Naive thymus-derived CD4-positive, alpha-beta T cell (primary cell): ENCODE measurements around the gene PARP2. TPM values are rescaled to one million over a fixed set of nuclear protein-coding genes. Genes with fewer than 3 reads are reported as not detected.
A peak's percentile ranks its signal among the peaks of the same experiment; 100 is the strongest.

Experiments
- ATAC-seq: fragments of 150-1000 bp; cut with Tn5 transposase; 2 replicates; pipeline ENCODE4 v1.10.0; 2021; ENCODE audit warnings: mild to moderate bottlenecking, moderate library complexity
- CTCF ChIA-PET: fragments of 350-600 bp; sonication (Branson Sonifier 250); formaldehyde crosslinking; loops from one replicate; lab custom pipeline; 2021; ENCODE audit warnings: antibody characterized with exemption; lab: Charles Lee
- POLR2A ChIA-PET: fragments of 350-600 bp; sonication (Branson Sonifier 250); formaldehyde crosslinking; loops from one replicate; lab custom pipeline; 2021; ENCODE audit warnings: antibody characterized with exemption, inconsistent platforms; lab: Charles Lee
- DNase-seq, 9 donors: peaks; one replicate each; pipeline versions ENCODE4 v3.0.0 to v3.0.0-alpha.2; 2020 to 2022; ENCODE audit warnings: mixed read lengths in 1 of 9
- H3K27ac ChIP-seq: one replicate; pipeline ENCODE4 v1.7.0; 2013; ENCODE audit warnings: mild to moderate bottlenecking, low read depth, low read length, moderate library complexity
- H3K27me3 ChIP-seq, 2 donors: one replicate each; pipeline ENCODE4 v1.7.0; 2013; ENCODE audit warnings: low read length in 2 of 2, mild to moderate bottlenecking in 2 of 2, moderate library complexity in 2 of 2; ENCODE audit not compliant: control insufficient read depth in 2 of 2, insufficient read depth in 2 of 2
- H3K36me3 ChIP-seq, 3 experiments: 1 replicate in 2 of 3; 2 replicates in 1 of 3; pipeline ENCODE4 v1.7.0; 2013; ENCODE audit warnings: low read length in 3 of 3, mild to moderate bottlenecking in 3 of 3, moderate library complexity in 1 of 3; ENCODE audit not compliant: insufficient read depth in 3 of 3, control insufficient read depth in 2 of 3
- H3K4me1 ChIP-seq, 2 donors: one replicate each; pipeline ENCODE4 v1.7.0; 2013; ENCODE audit warnings: low read length in 2 of 2, mild to moderate bottlenecking in 2 of 2, moderate library complexity in 1 of 2; ENCODE audit not compliant: control insufficient read depth in 2 of 2, insufficient read depth in 2 of 2
- H3K4me3 ChIP-seq: 2 replicates; pipeline ENCODE4 v1.7.0; 2013; ENCODE audit warnings: mild to moderate bottlenecking, low read length
- H3K9me3 ChIP-seq, 3 experiments: 1 replicate in 2 of 3; 2 replicates in 1 of 3; pipeline ENCODE4 v1.7.0; 2013; ENCODE audit warnings: low read length in 3 of 3; ENCODE audit not compliant: control insufficient read depth in 2 of 3
- H3K27ac Mint-ChIP-seq, 9 donors: one replicate each; pipeline ENCODE4 v1.8.0; 2020 to 2022; ENCODE audit warnings: mixed read lengths in 9 of 9, mild to moderate bottlenecking in 8 of 9, moderate library complexity in 5 of 9, inconsistent platforms in 2 of 9
- H3K27me3 Mint-ChIP-seq, 5 donors: one replicate each; pipeline ENCODE4 v1.8.0; 2021 to 2022; ENCODE audit warnings: mixed read lengths in 5 of 5, mild to moderate bottlenecking in 1 of 5
- H3K36me3 Mint-ChIP-seq, 5 donors: one replicate each; pipeline ENCODE4 v1.8.0; 2020 to 2022; ENCODE audit warnings: mixed read lengths in 5 of 5, mild to moderate bottlenecking in 3 of 5, inconsistent platforms in 1 of 5
- H3K4me1 Mint-ChIP-seq, 7 donors: one replicate each; pipeline ENCODE4 v1.8.0; 2020 to 2022; ENCODE audit warnings: mixed read lengths in 7 of 7, mild to moderate bottlenecking in 3 of 7, inconsistent platforms in 1 of 7
- H3K4me3 Mint-ChIP-seq, 10 donors: one replicate each; pipeline ENCODE4 v1.8.0; 2020 to 2022; ENCODE audit warnings: mild to moderate bottlenecking in 10 of 10, mixed read lengths in 10 of 10, moderate library complexity in 6 of 10, inconsistent platforms in 2 of 10
- H3K9me3 Mint-ChIP-seq, 11 donors: one replicate each; pipeline ENCODE4 v1.8.0; 2020 to 2022; ENCODE audit warnings: mixed read lengths in 11 of 11, mild to moderate bottlenecking in 4 of 11, inconsistent platforms in 1 of 11, moderate library complexity in 1 of 11
- intact Hi-C, 2 donors: fragments of 100-400 bp; cut with micrococcal nuclease; formaldehyde crosslinking; loops; one replicate each; pipeline ENCODE4 v1.15.1; 2023
- polyA plus RNA-seq, 2 donors: library from polyadenylated mRNA; unstranded; fragments of 300-500 nt; fragmentation: Illumina TruSeq; gene quantifications; one replicate each; pipeline ENCODE4 v1.2.3, GENCODE V29; 2021
- total RNA-seq, 6 experiments: library from RNA in 5 of 6; stranded (reverse) in 5 of 6; gene quantifications; 1 replicate in 5 of 6; 2 replicates in 1 of 6; pipeline ENCODE4 v1.2.3 and lab custom pipeline; 2021 to 2026

PARP2 gene, protein sequence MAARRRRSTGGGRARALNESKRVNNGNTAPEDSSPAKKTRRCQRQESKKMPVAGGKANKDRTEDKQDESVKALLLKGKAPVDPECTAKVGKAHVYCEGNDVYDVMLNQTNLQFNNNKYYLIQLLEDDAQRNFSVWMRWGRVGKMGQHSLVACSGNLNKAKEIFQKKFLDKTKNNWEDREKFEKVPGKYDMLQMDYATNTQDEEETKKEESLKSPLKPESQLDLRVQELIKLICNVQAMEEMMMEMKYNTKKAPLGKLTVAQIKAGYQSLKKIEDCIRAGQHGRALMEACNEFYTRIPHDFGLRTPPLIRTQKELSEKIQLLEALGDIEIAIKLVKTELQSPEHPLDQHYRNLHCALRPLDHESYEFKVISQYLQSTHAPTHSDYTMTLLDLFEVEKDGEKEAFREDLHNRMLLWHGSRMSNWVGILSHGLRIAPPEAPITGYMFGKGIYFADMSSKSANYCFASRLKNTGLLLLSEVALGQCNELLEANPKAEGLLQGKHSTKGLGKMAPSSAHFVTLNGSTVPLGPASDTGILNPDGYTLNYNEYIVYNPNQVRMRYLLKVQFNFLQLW
- total RNA-seq (10 to 100 TPM; 15.3 to 24.5 (median 21.3) TPM), polyA plus RNA-seq (10 to 100 TPM in 1 of 2 donors, 1 to 10 TPM in 1; 9.8 to 14.0 TPM), total RNA-seq (lab: John Stamatoyannopoulos, UW) (18.6 reads per million, percentile 49 among the genes with 10 or more reads in this experiment)

DNA sequence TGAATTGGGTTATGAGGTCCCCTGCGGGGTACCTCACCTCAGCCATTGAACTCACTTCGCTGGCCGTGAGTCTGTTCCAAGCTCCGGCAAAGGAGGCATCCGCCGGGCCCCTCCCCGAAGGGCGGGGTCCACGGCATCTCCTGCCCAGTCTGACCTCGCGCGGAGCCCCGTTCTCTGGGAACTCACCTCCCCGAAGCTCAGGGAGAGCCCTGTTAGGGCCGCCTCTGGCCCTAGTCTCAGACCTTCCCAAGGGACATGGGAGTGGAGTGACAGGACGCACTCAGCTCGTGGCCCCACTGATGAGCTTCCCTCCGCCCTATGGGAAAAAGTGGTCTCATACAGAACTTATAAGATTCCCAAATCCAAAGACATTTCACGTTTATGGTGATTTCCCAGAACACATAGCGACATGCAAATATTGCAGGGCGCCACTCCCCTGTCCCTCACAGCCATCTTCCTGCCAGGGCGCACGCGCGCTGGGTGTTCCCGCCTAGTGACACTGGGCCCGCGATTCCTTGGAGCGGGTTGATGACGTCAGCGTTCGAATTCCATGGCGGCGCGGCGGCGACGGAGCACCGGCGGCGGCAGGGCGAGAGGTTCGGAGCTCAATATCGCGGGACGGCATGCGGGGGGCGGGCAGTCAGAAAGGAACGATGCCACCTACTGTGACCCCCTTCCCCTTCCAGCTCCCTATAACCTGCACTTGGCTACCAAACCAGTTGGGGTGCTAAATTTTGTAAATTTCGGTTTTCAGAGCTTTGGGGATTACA lies at the start of gene PARP2:
Gene PARP2 (plus strand): TSS at position 544 of the 770 bp plus-strand sequence. CDS start 7 bp downstream, at position 551.
- Histone ChIP-seq H3K27me3 (no peaks in the 10 kb centered on the region), H3K4me3 (peak within 1 kb of the TSS; percentile 74), H3K27ac (peak within 1 kb of the TSS; percentile 91), H3K9me3 (no peaks in the 10 kb centered on the region), H3K4me1 (peaks cover 4 to 5% of the 10 kb centered on the region in 2 donors), H3K36me3 (peaks cover 0 to 11% (median 0%) of the 10 kb centered on the region in 3 experiments)
- CTCF ChIA-PET, result interaction anchor here (0.7 to 6.6 kb wide), 9 partner anchors 11 to 340 kb away, joined by 3 to 68 read pairs (median 6); partner anchors contain the start of genes CCNB1IP1 and RNASE4
- peaks cover 0 to 7% (median 0%) of the 10 kb centered on the region in 5 donors for H3K27me3 Mint-ChIP-seq
- peaks cover 4 to 13% (median 10%) of the 10 kb centered on the region in 5 donors for H3K36me3 Mint-ChIP-seq
- ATAC-seq, result peak; percentile 86
- POLR2A ChIA-PET, result interaction anchor here (0.6 to 3.6 kb wide), 19 partner anchors 10 to 340 kb away, joined by 3 to 40 read pairs (median 5); partner anchors contain the start of genes APEX1, CCNB1IP1, OSGEP and PIP4P1
- H3K4me1 Mint-ChIP-seq, result peaks cover 6 to 27% (median 18%) of the 10 kb centered on the region in 7 donors
- intact Hi-C loops, result loop anchor here (1.0 to 5.0 kb wide), 16 partner anchors 10 to 1113 kb away; partner anchors contain the start of genes APEX1 (in 2 of the 2), CCNB1IP1 (in 2 of the 2), PIP4P1 (in 2 of the 2) and TEP1 (in 2 of the 2)
- peak within 1 kb of the TSS; percentile 82 to 99 (median 95) for H3K4me3 Mint-ChIP-seq
- peaks cover 0 to 6% (median 0%) of the 10 kb centered on the region in 11 donors for H3K9me3 Mint-ChIP-seq
- H3K27ac Mint-ChIP-seq, result peak within 1 kb of the TSS; percentile 91 to 98 (median 97)
- DNase-seq, result peak; percentile 82 to 94 (median 93)

DNA sequence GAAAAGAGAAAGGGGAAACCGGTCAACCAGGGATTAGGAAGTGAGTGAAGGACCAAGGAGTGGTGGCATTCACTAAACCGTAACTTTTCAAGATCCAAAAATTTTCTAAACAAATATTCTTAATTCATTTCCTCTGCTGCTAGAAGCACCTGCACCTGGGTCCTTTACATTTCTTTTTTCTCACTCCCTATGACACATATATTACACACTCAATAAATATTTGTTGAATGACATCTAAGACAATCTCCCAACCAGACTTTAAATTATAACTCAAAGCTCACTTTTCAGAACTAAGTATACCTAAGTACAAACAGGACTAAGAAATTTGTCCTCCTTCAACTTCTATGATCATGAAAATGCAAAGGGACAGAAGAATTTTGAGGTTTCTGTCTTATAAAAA lies 48.8 kb upstream of the PARP2 start:
- POLR2A ChIA-PET, result no interaction called here
- H3K9me3 ChIP-seq, result no peaks in the 10 kb centered on the region
- no peak overlapping the region for H3K4me3 ChIP-seq
- H3K27ac ChIP-seq, result no peak overlapping the region
- peaks cover 35 to 82% (median 39%) of the 10 kb centered on the region in 3 experiments for H3K36me3 ChIP-seq
- CTCF ChIA-PET, result interaction anchor here (0.6 kb wide), 1 partner anchor 1264 kb away, joined by 4 read pairs; no protein-coding TSS in a partner anchor
- Mint-ChIP-seq H3K9me3 (no peaks in the 10 kb centered on the region), H3K27ac (no peak overlapping the region), H3K4me1 (peaks cover 0 to 5% (median 0%) of the 10 kb centered on the region in 7 donors), H3K27me3 (no peaks in the 10 kb centered on the region), H3K4me3 (no peak overlapping the region), H3K36me3 (peaks cover 30 to 60% (median 48%) of the 10 kb centered on the region in 5 donors)
- intact Hi-C loops, result no loop called here
- no peak for DNase-seq
- H3K4me1 ChIP-seq, result no peaks in the 10 kb centered on the region
- ATAC-seq, result no peak
- H3K27me3 ChIP-seq, result no peaks in the 10 kb centered on the region

DNA sequence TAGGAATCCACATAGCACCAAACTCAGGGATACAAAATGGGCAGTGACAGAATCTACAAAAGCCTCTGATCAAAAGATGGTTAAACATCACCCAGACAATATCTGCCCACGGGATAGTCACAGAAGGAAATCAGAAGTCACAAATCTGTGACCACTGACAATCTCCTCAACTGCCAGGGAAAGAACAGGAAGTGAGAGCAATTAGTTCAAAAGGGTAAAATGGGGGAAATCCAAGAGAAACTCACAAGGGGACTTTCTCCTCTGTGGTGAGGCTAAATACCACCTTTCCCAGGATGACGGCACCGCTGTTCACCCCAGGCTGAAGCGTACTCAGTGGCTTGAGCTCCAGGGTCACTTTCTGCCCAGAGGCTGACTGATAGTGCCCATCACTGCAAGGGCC lies 48.4 kb upstream of the PARP2 start:
- no peak overlapping the region for H3K4me3 ChIP-seq
- intact Hi-C loops, result no loop called here
- Mint-ChIP-seq H3K27me3 (no peaks in the 10 kb centered on the region), H3K36me3 (peaks cover 27 to 58% (median 46%) of the 10 kb centered on the region in 5 donors), H3K4me3 (no peak overlapping the region), H3K27ac (peak overlapping the region in 1 of 9 donors; percentile 86), H3K9me3 (no peaks in the 10 kb centered on the region), H3K4me1 (peaks cover 0 to 5% (median under 1%) of the 10 kb centered on the region in 7 donors)
- H3K9me3 ChIP-seq, result no peaks in the 10 kb centered on the region
- no peak for DNase-seq
- no peak for ATAC-seq
- no peaks in the 10 kb centered on the region for H3K4me1 ChIP-seq
- H3K27me3 ChIP-seq, result no peaks in the 10 kb centered on the region
- H3K36me3 ChIP-seq, result peaks cover 30 to 80% (median 39%) of the 10 kb centered on the region in 3 experiments
- ChIA-PET CTCF (interaction anchor here (0.6 kb wide), 1 partner anchor 1263 kb away, joined by 4 read pairs; no protein-coding TSS in a partner anchor), POLR2A (no interaction called here)
- H3K27ac ChIP-seq, result no peak overlapping the region

DNA sequence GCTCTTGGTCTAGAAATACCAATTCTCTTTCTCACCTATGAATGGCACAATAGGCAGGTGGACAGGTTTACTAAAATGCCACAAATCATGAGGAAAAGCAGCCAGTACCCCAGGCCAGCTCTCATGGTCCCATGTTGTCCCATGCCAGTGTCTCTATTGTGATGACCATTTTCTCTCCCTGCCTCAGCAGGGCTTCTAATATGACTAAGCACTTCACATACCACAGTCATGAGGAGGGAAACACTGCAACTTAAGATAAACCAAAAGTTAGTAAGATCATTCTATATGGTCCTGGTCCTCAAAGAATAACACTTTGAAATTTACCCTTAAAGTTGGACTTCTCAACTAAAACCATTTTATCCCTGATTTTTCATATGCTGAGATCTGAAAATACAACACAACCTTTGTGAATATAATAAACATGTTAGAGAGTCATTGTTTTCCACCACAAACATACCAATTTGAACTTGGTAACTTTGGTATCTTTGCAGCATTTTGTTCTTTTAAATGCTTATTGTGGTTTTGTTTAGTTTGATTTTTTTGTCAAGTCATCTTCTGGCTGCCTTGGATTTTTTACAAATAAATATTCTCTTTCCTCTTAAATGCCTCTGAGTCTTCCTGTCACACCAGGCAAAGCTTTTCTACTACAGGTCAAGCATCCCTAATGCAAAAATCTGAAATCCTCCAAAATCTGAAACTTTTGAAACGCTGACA lies 41.2 kb upstream of the PARP2 start:
- intact Hi-C loops, result no loop called here
- H3K27me3 Mint-ChIP-seq, result no peaks in the 10 kb centered on the region
- peaks cover 0 to 4% (median 0%) of the 10 kb centered on the region in 11 donors for H3K9me3 Mint-ChIP-seq
- no peaks in the 10 kb centered on the region for H3K27me3 ChIP-seq
- no peak for ATAC-seq
- no peak overlapping the region for H3K27ac ChIP-seq
- H3K4me3 Mint-ChIP-seq, result no peak overlapping the region
- ChIA-PET CTCF (no interaction called here), POLR2A (no interaction called here)
- H3K4me3 ChIP-seq, result no peak overlapping the region
- no peak overlapping the region for H3K27ac Mint-ChIP-seq
- H3K36me3 Mint-ChIP-seq, result peaks cover 10 to 37% (median 26%) of the 10 kb centered on the region in 5 donors
- DNase-seq, result no peak
- H3K4me1 Mint-ChIP-seq, result peaks cover 22 to 47% (median 38%) of the 10 kb centered on the region in 7 donors
- peaks cover 4 to 43% (median 8%) of the 10 kb centered on the region in 3 experiments for H3K36me3 ChIP-seq
- no peaks in the 10 kb centered on the region for H3K9me3 ChIP-seq
- peaks cover 9 to 14% of the 10 kb centered on the region in 2 donors for H3K4me1 ChIP-seq

DNA sequence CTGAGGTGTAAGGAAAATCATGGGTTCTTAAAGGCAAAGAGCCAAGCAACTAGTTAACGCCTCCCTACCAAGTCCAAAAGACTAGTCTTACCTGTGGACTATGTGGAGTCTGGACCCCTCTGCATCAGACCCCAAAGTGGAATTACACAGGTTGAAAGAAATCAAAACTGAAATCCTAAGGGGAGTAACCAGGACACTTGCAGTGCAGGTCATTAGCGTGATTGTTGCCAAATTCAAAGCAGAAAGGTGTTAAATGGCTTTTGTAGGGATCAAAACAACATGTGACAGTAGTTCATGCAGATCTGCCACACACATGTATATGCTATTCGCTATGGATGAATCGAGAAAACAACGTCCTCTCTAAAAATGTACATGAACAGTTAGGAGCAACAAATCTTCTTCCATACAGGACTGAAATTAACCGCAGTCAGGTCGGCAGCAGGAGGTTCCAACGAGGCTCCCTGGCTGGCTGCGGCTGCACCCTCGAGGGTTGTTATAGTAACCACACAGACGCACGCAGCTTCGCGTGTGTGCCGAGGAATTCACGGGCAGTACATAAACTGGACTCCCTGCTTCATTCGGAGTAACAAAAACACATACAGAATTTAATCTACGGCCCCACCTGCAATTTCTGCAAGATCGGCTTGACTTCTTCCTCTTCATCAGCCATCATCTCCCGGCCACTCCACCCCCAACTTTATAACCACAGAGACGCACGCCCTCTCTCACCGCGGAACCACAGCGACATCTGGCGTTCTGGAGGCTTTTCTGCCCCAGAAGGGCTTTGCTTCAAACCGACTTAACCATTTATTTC lies 38.0 kb upstream of the PARP2 start, which contains the start of gene TTC5:
Gene TTC5 (minus strand): TSS at position 687 of the 814 bp plus-strand sequence. CDS start 14 bp downstream, at position 673.
- Histone ChIP-seq H3K4me3 (peak within 1 kb of the TSS; percentile 64), H3K4me1 (peaks cover 9 to 14% of the 10 kb centered on the region in 2 donors), H3K36me3 (peaks cover 4 to 14% (median 6%) of the 10 kb centered on the region in 3 experiments), H3K27ac (peak within 1 kb of the TSS; percentile 75), H3K27me3 (no peaks in the 10 kb centered on the region), H3K9me3 (no peaks in the 10 kb centered on the region)
- ATAC-seq (peak; percentile 100), DNase-seq (peak; percentile 82 to 96 (median 89))
- Mint-ChIP-seq H3K4me1 (peaks cover 22 to 44% (median 38%) of the 10 kb centered on the region in 7 donors), H3K4me3 (peak within 1 kb of the TSS; percentile 88 to 99 (median 94)), H3K9me3 (peaks cover 0 to 4% (median 0%) of the 10 kb centered on the region in 11 donors), H3K27ac (peak within 1 kb of the TSS; percentile 78 to 95 (median 90)), H3K36me3 (peaks cover 0 to 19% (median 19%) of the 10 kb centered on the region in 5 donors), H3K27me3 (no peaks in the 10 kb centered on the region)
- CTCF ChIA-PET, result interaction anchor here (1.0 kb wide), 1 partner anchor 303 kb away, joined by 4 read pairs; no protein-coding TSS in a partner anchor
- intact Hi-C loops, result loop anchor here in 1 of 2 donors (1.0 kb wide), 1 partner anchor 38 kb away; the partner anchor contains the start of gene PARP2
- POLR2A ChIA-PET, result interaction anchor here (2.7 kb wide), 1 partner anchor 13 kb away, joined by 10 read pairs; no protein-coding TSS in a partner anchor
